Measurements from ENCODE around the gene OCRL. TPM values are rescaled to one million over a fixed set of nuclear protein-coding genes. Genes with fewer than 3 reads are reported as not detected.
A peak's percentile ranks its signal among the peaks of the same experiment; 100 is the strongest.

OCRL gene
- total RNA-seq, 1 experiment from 2014 or later, result 19.4 TPM

DNA sequence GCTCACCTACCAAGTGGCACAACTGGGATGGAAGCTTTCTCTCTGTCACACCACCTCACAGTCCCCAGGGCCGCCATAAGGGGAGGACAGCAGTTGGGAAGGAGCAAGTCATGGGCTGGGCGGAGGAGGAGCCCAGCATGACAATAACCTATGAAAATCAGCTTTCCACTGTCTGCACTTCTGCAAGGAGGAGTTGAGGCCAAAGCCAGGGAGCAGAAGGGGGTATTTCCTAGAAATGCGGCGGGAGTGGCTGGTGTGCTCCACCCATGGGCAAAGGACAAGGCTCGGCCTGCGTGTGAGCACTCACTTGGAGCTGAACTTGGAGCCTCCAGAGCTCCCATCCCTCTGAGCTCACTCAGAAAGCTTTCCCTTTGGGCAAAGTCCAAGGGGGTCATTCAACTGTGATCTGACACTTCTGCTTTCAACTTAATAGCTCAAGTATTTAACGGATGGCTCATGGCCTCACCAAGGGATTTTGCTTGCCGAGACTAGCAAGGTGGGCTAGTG is 96.2 kb downstream of the OCRL start:
- ChIA-PET CTCF (interaction anchor here (0.6 to 0.8 kb wide), 2 partner anchors 90 to 208 kb away, joined by 3 to 7 read pairs; no protein-coding TSS in a partner anchor), POLR2A (ENCODE audit: unreplicated experiment) (no interaction called here)
- TF ChIP-seq EZH2phosphoT487 (IDR thresholded peaks at IDR 0.05; ENCODE audit: borderline replicate concordance, low read length), result no peak
- TF ChIP-seq CTCF (conservative IDR thresholded peaks at IDR 0.05; ENCODE audit: low read depth, low read length), result no peak
- no peak for TF ChIP-seq EZH2 (IDR thresholded peaks at IDR 0.05; ENCODE audit: low read length, unreplicated experiment)
- Histone ChIP-seq H3F3A (ENCODE audit: low read length, unreplicated experiment) (no peaks in the 10 kb centered on the region), H3K36me3 (ENCODE audit: low read depth, low read length) (no peaks in the 10 kb centered on the region), H3K4me1 (ENCODE audit: insufficient read depth, low read length) (no peaks in the 10 kb centered on the region), H2AFZ (ENCODE audit: low read length) (no peak overlapping the region), H4K20me1 (ENCODE audit: low read length) (no peaks in the 10 kb centered on the region), H3K4me2 (ENCODE audit: low read length) (no peak overlapping the region), H3K27me3 (ENCODE audit: low read length) (no peaks in the 10 kb centered on the region), H3K9me2 (replicated peaks; ENCODE audit: low read length) (no peaks in the 10 kb centered on the region), H3K4me3 (ENCODE audit: low read length) (no peak overlapping the region), H3K9me3 (ENCODE audit: low read length) (no peaks in the 10 kb centered on the region), H3K79me2 (ENCODE audit: low read length) (no peaks in the 10 kb centered on the region), H3K9ac (ENCODE audit: low read length) (no peak overlapping the region), H3K27ac (ENCODE audit: low read length) (no peak overlapping the region)
- ATAC-seq (no peak), DNase-seq (no peak)
- no TSS peak for BruUV-seq (replicated peaks)
- intact Hi-C loops (cut with micrococcal nuclease), result loop anchor here (10.0 kb wide), 1 partner anchor 189 kb away; no protein-coding TSS in a partner anchor

DNA sequence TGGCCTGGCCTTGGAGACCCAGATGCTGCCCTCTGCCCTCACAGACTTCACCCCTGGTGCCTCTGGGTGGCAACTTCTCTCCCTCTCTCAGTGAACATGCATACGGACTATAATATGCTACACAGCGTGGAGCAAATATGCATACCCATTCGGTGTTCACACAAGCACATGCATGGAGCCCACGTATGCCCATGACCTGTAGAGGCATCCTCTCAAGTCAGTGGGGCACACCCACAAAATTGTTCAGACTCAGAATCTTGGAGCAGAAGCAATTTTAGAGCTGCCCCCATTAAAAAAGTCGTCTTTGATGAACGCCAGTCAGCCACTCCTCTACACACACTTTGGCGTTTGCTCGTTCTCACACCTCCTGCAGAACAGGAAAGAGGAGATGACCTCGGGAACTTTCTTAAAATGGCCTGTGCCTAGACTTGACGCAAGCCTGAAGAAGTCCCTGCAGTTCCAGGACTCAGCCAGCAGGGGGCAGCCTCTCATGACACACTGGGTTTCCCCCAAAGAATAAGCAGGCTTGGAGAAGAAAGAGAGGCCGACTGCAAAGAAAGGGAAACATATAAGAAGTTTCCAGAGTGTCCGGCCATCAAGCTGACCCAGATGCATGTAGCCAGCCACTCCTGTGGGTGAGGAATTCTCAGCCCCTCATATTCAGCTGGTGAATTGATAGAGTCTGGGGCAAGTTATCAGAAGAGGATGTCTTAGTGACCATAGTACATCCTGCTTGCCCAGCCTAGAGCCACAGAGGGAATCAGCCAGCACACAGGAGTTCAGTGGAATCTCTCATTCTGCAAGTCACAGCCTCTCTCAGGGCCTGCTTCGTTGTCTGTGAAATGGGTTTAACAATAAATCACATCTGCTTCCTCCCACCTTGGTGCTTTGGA is 97.4 kb downstream of the OCRL start:
- Histone ChIP-seq H4K20me1 (ENCODE audit: low read length) (no peaks in the 10 kb centered on the region), H3K4me1 (ENCODE audit: insufficient read depth, low read length) (no peaks in the 10 kb centered on the region), H3K4me3 (ENCODE audit: low read length) (no peak overlapping the region), H3K9me3 (ENCODE audit: low read length) (no peaks in the 10 kb centered on the region), H3F3A (ENCODE audit: low read length, unreplicated experiment) (no peaks in the 10 kb centered on the region), H3K4me2 (ENCODE audit: low read length) (no peak overlapping the region), H3K79me2 (ENCODE audit: low read length) (no peaks in the 10 kb centered on the region), H3K36me3 (ENCODE audit: low read depth, low read length) (no peaks in the 10 kb centered on the region), H3K27ac (ENCODE audit: low read length) (no peak overlapping the region), H3K9ac (ENCODE audit: low read length) (no peak overlapping the region), H3K9me2 (replicated peaks; ENCODE audit: low read length) (no peaks in the 10 kb centered on the region), H2AFZ (ENCODE audit: low read length) (peak overlapping the region; percentile 25; the same call in 1 of the 2 replicates), H3K27me3 (ENCODE audit: low read length) (no peaks in the 10 kb centered on the region)
- intact Hi-C loops (cut with micrococcal nuclease), result loop anchor here (1.0 to 10.0 kb wide), 2 partner anchors 89 to 187 kb away; no protein-coding TSS in a partner anchor
- ChIA-PET CTCF (interaction anchor here (0.6 to 0.8 kb wide), 3 partner anchors 13 to 116 kb away, joined by 3 to 9 read pairs (median 8); no protein-coding TSS in a partner anchor), POLR2A (ENCODE audit: unreplicated experiment) (no interaction called here)
- DNase-seq (peak; percentile 75), ATAC-seq (peak; percentile 79)
- BruUV-seq (replicated peaks), result no TSS peak
- TF ChIP-seq EZH2 (IDR thresholded peaks at IDR 0.05; ENCODE audit: low read length, unreplicated experiment) (no peak), CTCF (conservative IDR thresholded peaks at IDR 0.05; ENCODE audit: low read depth, low read length) (peak; percentile 88), EZH2phosphoT487 (IDR thresholded peaks at IDR 0.05; ENCODE audit: borderline replicate concordance, low read length) (no peak)
